Astrocyte (in vitro differentiated cells and primary cell): ENCODE data around the gene PCLO. TPM values are rescaled to one million over a fixed set of nuclear protein-coding genes. Genes with fewer than 3 reads are reported as not detected.
A peak's percentile ranks its signal among the peaks of the same experiment; 100 is the strongest.

Experiments used
- DNase-seq: peaks from one replicate; pipeline ENCODE4 v3.0.0-alpha.2; 2010; ENCODE audit warnings: low read depth
- FAIRE-seq: peaks from 2 replicates; lab custom pipeline; 2011; peaks lifted over from hg19 to GRCh38; lab: Jason Lieb, UNC
- H2AFZ ChIP-seq: 2 replicates; pipeline ENCODE4 v1.6.0; 2012; ENCODE audit warnings: low read depth, low read length, inconsistent platforms
- H3K27ac ChIP-seq: 2 replicates; pipeline ENCODE4 v1.5.1; 2011; ENCODE audit warnings: low read depth, low read length, inconsistent platforms
- H3K27me3 ChIP-seq: 2 replicates; pipeline ENCODE4 v1.6.0; 2011; ENCODE audit warnings: low read length, inconsistent platforms; ENCODE audit not compliant: insufficient read depth
- H3K36me3 ChIP-seq: 2 replicates; pipeline ENCODE4 v1.5.1; 2011; ENCODE audit warnings: low read length, inconsistent platforms; ENCODE audit not compliant: insufficient read depth
- H3K4me1 ChIP-seq: 2 replicates; pipeline ENCODE4 v1.5.1; 2011; ENCODE audit warnings: low read length, inconsistent platforms; ENCODE audit not compliant: insufficient read depth
- H3K4me2 ChIP-seq: 2 replicates; pipeline ENCODE4 v1.6.0; 2012; ENCODE audit warnings: low read length, inconsistent platforms
- H3K4me3 ChIP-seq: 2 replicates; pipeline ENCODE4 v1.5.1; 2011; ENCODE audit warnings: low read depth, mild to moderate bottlenecking, low read length, inconsistent platforms; ENCODE audit not compliant: insufficient read depth
- H3K79me2 ChIP-seq: 2 replicates; pipeline ENCODE4 v1.6.0; 2012; ENCODE audit warnings: mild to moderate bottlenecking, low read length, inconsistent platforms; ENCODE audit not compliant: insufficient read depth
- H3K9ac ChIP-seq: 2 replicates; pipeline ENCODE4 v1.6.0; 2012; ENCODE audit warnings: mild to moderate bottlenecking, low read length, inconsistent platforms
- H3K9me3 ChIP-seq: 2 replicates; pipeline ENCODE4 v1.5.1; 2012; ENCODE audit warnings: low read depth, mild to moderate bottlenecking, low read length, inconsistent platforms; ENCODE audit not compliant: insufficient read depth
- H4K20me1 ChIP-seq: 2 replicates; pipeline ENCODE4 v1.6.0; 2012; ENCODE audit warnings: low read length, inconsistent platforms; ENCODE audit not compliant: insufficient read depth
- H3K27ac Mint-ChIP-seq: one replicate; pipeline ENCODE4 v1.8.0; 2021; ENCODE audit warnings: mild to moderate bottlenecking, mixed read lengths; ENCODE audit not compliant: unreplicated experiment
- H3K27me3 Mint-ChIP-seq: one replicate; pipeline ENCODE4 v1.8.0; 2021; ENCODE audit warnings: low read depth, mixed read lengths; ENCODE audit not compliant: unreplicated experiment
- H3K36me3 Mint-ChIP-seq: one replicate; pipeline ENCODE4 v1.8.0; 2021; ENCODE audit warnings: low read depth, mixed read lengths; ENCODE audit not compliant: unreplicated experiment
- H3K4me1 Mint-ChIP-seq: one replicate; pipeline ENCODE4 v1.8.0; 2021; ENCODE audit warnings: low read depth, mixed read lengths; ENCODE audit not compliant: unreplicated experiment
- H3K4me3 Mint-ChIP-seq: one replicate; pipeline ENCODE4 v1.8.0; 2021; ENCODE audit warnings: mild to moderate bottlenecking, moderate library complexity, mixed read lengths; ENCODE audit not compliant: unreplicated experiment
- H3K9me3 Mint-ChIP-seq: one replicate; pipeline ENCODE4 v1.8.0; 2021; ENCODE audit warnings: mild to moderate bottlenecking, mixed read lengths; ENCODE audit not compliant: unreplicated experiment
- CTCF ChIP-seq: IDR thresholded peaks from 2 replicates; pipeline ENCODE4 v1.5.1; 2011; ENCODE audit warnings: low read depth, mild to moderate bottlenecking, inconsistent platforms, low read length, moderate library complexity; ENCODE audit not compliant: insufficient read depth
- EZH2 ChIP-seq: IDR thresholded peaks from 2 replicates; pipeline ENCODE4 v1.6.1; 2012; ENCODE audit warnings: mild to moderate bottlenecking, low read length, inconsistent platforms; ENCODE audit not compliant: insufficient read depth
- total RNA-seq: library from RNA; stranded (reverse); gene quantifications from 2 replicates; pipeline ENCODE4 v1.2.1, GENCODE V29; 2021

PCLO gene
- total RNA-seq, 1 donor from 2014 or later = 3.0 TPM

- no peaks in the 10 kb centered on the region for H3K36me3 Mint-ChIP-seq
- H3K4me1 Mint-ChIP-seq = no peaks in the 10 kb centered on the region
- no peak for TF ChIP-seq EZH2
- TF ChIP-seq CTCF = no peak
- H3K4me1 ChIP-seq = no peaks in the 10 kb centered on the region
- no peak overlapping the region for H3K4me3 Mint-ChIP-seq
- no peak overlapping the region for H2AFZ ChIP-seq
- H3K27ac ChIP-seq = no peak overlapping the region
- no peaks in the 10 kb centered on the region for H3K9me3 ChIP-seq
- H3K9ac ChIP-seq = no peak overlapping the region
- H3K36me3 ChIP-seq = no peaks in the 10 kb centered on the region
- peak; percentile 27 for DNase-seq
- H3K27me3 Mint-ChIP-seq = no peaks in the 10 kb centered on the region
- H3K9me3 Mint-ChIP-seq = no peaks in the 10 kb centered on the region
- no peaks in the 10 kb centered on the region for H3K27me3 ChIP-seq
- no peak overlapping the region for H3K27ac Mint-ChIP-seq
- no peaks in the 10 kb centered on the region for H4K20me1 ChIP-seq
- peak overlapping the region; percentile 5 for H3K4me2 ChIP-seq
- H3K4me3 ChIP-seq = no peak overlapping the region
- H3K79me2 ChIP-seq = no peaks in the 10 kb centered on the region
- FAIRE-seq = no peak
Measured at GRCh38 chr7:83077328-83077727, 85.4 kb downstream of the PCLO start.

DNA sequence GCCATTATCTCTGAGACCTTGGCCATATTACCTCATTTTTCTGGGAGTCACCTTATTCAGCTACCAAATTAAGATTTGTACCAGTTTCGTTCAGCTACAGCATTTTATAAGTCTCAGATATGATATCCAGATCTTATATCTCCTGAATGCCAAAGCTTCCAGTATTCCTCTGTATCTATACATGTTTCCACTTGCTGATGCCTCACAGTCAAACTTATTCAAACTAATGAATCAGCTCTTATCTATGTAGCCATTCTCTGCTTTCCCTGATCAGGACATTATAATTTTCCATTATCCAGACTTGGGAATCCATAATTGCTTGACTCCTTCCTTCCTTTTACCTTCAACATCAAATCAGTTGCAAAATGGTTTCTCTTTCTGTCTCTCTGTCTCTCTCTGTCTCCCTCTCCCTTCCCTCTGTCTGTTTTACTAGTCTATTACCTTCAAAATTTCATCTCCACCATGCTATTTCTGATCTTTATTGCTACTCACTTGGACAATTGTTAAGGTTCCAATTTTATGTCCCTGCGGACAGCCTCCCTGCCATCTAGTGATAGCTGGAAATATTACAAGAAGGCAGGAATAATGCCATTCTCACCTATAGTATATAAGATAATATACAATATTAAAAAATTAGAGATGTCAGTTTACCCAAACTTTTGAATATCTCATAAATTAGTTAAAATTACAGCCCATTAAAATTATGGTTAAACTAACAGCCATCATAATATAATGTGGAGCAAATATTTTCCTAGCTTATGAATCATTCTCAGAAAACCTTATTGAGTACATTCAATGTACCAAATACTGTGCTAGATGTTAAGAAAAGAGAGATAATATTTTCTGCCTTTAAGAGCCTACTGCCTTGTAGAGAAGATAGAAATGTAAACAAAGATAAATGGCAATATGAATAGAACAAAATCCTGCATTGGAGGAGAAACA lies 89.8 kb downstream of the PCLO start:
- Histone ChIP-seq H2AFZ (no peak overlapping the region), H3K27me3 (no peaks in the 10 kb centered on the region), H3K36me3 (no peaks in the 10 kb centered on the region), H3K4me3 (no peak overlapping the region), H4K20me1 (no peaks in the 10 kb centered on the region), H3K4me2 (no peak overlapping the region), H3K79me2 (no peaks in the 10 kb centered on the region), H3K27ac (no peak overlapping the region), H3K9ac (no peak overlapping the region), H3K9me3 (no peaks in the 10 kb centered on the region), H3K4me1 (no peaks in the 10 kb centered on the region)
- Mint-ChIP-seq H3K4me1 (no peaks in the 10 kb centered on the region), H3K4me3 (no peak overlapping the region), H3K27me3 (no peaks in the 10 kb centered on the region), H3K36me3 (no peaks in the 10 kb centered on the region), H3K9me3 (no peaks in the 10 kb centered on the region), H3K27ac (no peak overlapping the region)
- DNase-seq (no peak), FAIRE-seq (no peak)
- TF ChIP-seq CTCF (no peak), EZH2 (no peak)

- H3K27me3 ChIP-seq = no peaks in the 10 kb centered on the region
- H3K27ac ChIP-seq = no peak overlapping the region
- H2AFZ ChIP-seq = no peak overlapping the region
- H3K9me3 Mint-ChIP-seq = no peaks in the 10 kb centered on the region
- H3K9me3 ChIP-seq = no peaks in the 10 kb centered on the region
- H4K20me1 ChIP-seq = no peaks in the 10 kb centered on the region
- no peak overlapping the region for H3K4me3 ChIP-seq
- no peak overlapping the region for H3K27ac Mint-ChIP-seq
- no peaks in the 10 kb centered on the region for H3K27me3 Mint-ChIP-seq
- TF ChIP-seq EZH2 (no peak), CTCF (no peak)
- no peak overlapping the region for H3K4me3 Mint-ChIP-seq
- peaks cover 3% of the 10 kb centered on the region for H3K4me1 Mint-ChIP-seq
- H3K4me2 ChIP-seq = no peak overlapping the region
- H3K79me2 ChIP-seq = no peaks in the 10 kb centered on the region
- H3K9ac ChIP-seq = no peak overlapping the region
- H3K4me1 ChIP-seq = no peaks in the 10 kb centered on the region
- DNase-seq (peak; percentile 4), FAIRE-seq (no peak)
- H3K36me3 Mint-ChIP-seq = no peaks in the 10 kb centered on the region
- no peaks in the 10 kb centered on the region for H3K36me3 ChIP-seq
Measured at GRCh38 chr7:83065714-83066113, 97.0 kb downstream of the PCLO start.
